Uterus (tissue), 4 donors: ENCODE data around the gene TCTN1. TPM values are rescaled to one million over a fixed set of nuclear protein-coding genes. Genes with fewer than 3 reads are reported as not detected.

Source experiments
- DNase-seq, 2 donors: peaks; one replicate each; pipeline ENCODE4 v3.0.0-alpha.2; 2019 to 2020
- H3K27ac ChIP-seq, 2 donors: fragments of 200-600 bp; sonication (generic); 1 replicate in 1 of 2; 2 replicates in 1 of 2; pipeline ENCODE4 v1.5.1; 2016 to 2018
- H3K27me3 ChIP-seq, 2 donors: fragments of 200-600 bp; sonication (generic); one replicate each; pipeline ENCODE4 v1.5.1; 2018 to 2019; ENCODE audit warnings: control low read depth in 1 of 2
- H3K36me3 ChIP-seq, 2 donors: fragments of 200-600 bp; sonication (generic); one replicate each; pipeline ENCODE4 v1.5.1; 2019; ENCODE audit warnings: control low read depth in 1 of 2
- H3K4me1 ChIP-seq, 2 donors: fragments of 200-600 bp; sonication (generic); one replicate each; pipeline ENCODE4 v1.5.1; 2018 to 2019; ENCODE audit warnings: control low read depth in 1 of 2
- H3K4me3 ChIP-seq, 2 donors: fragments of 200-600 bp; sonication (generic); 1 replicate in 1 of 2; 2 replicates in 1 of 2; pipeline ENCODE4 v1.5.1; 2018 to 2019; ENCODE audit warnings: mild to moderate bottlenecking in 1 of 2
- H3K9me3 ChIP-seq, 2 donors: fragments of 200-600 bp; sonication (generic); one replicate each; pipeline ENCODE4 v1.5.1; 2019; ENCODE audit warnings: control low read depth in 1 of 2
- CTCF ChIP-seq, 4 experiments: fragments of 200-600 bp in 2 of 4; fragments of 450-650 bp in 2 of 4; sonication (generic) in 2 of 4; IDR thresholded peaks; one replicate each; pipeline ENCODE4 v1.5.1; 2016 to 2019; ENCODE audit warnings: antibody characterized with exemption in 4 of 4, mild to moderate bottlenecking in 2 of 4, moderate library complexity in 1 of 4
- POLR2A ChIP-seq, 2 donors: fragments of 450-650 bp; IDR thresholded peaks; one replicate each; pipeline ENCODE4 v1.6.1; 2016; ENCODE audit warnings: antibody characterized with exemption in 2 of 2, mild to moderate bottlenecking in 1 of 2, moderate library complexity in 1 of 2
- intact Hi-C: fragments of 100-400 bp; cut with DNase I; formaldehyde crosslinking; loops from one replicate; pipeline ENCODE4 v1.15.1; 2023; ENCODE audit warnings: low total_unique reads
- total RNA-seq, 4 donors: library from RNA; depleted of rRNA in 3 of 4; stranded (reverse); fragments of >200 nt in 3 of 4; gene quantifications; one replicate each; pipeline versions ENCODE4 v1.1.0 to v1.2.4, GENCODE V29; 2014 to 2023
- donor health status: DM: yes; HTN: yes; CAD: no.

TCTN1 gene
- total RNA-seq, result 10 to 100 TPM; 40.0 to 61.8 (median 49.9) TPM

GRCh38 chr12:110613771-110614684 is at the start of gene TCTN1:
Gene TCTN1, plus strand, starts transcription at chr12:110614129. Its CDS starts 54 bp downstream, at chr12:110614183.
- peak within 1 kb of the TSS; percentile 82 to 85 for H3K27ac ChIP-seq
- H3K4me1 ChIP-seq, result no peaks in the 10 kb centered on the region
- intact Hi-C loops, result no loop called here
- H3K4me3 ChIP-seq, result peak within 1 kb of the TSS; percentile 86 to 98
- TF ChIP-seq POLR2A (IDR thresholded peaks at IDR 0.05) (peak; percentile 51 to 83), CTCF (IDR thresholded peaks at IDR 0.05) (peak in 3 of 4 experiments; percentile 21 to 36 (median 24))
- no peaks in the 10 kb centered on the region for H3K9me3 ChIP-seq
- no peaks in the 10 kb centered on the region for H3K36me3 ChIP-seq
- DNase-seq, result peak; percentile 95 to 96
- H3K27me3 ChIP-seq, result no peaks in the 10 kb centered on the region

DNA sequence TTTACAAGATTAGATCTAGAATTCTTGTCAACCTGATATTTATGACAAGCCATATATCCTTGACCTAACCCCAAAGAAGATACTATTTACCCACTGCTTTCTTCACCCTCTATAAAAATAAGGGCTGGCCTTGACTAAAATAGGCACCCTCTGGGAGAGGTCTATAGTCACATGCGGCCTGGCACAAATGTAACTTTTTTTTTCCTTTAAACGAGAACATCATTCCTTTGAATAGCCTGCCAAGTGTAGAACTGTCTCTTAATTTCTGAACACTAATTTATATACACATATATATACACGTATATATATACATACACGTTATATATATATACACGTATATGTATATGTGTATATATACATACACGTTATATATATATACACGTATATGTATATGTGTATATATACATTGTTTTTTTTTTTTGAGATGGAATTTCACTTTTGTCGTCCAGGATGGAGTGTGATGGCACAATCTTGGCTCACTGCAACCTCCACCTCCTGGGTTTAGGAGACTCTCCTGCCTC is 49.4 kb upstream of the TCTN1 start:
- H3K36me3 ChIP-seq, result no peaks in the 10 kb centered on the region
- no peaks in the 10 kb centered on the region for H3K27me3 ChIP-seq
- peak overlapping the region; percentile 74 to 78 for H3K27ac ChIP-seq
- peaks cover 5 to 10% of the 10 kb centered on the region in 2 donors for H3K4me1 ChIP-seq
- no peak overlapping the region for H3K4me3 ChIP-seq
- no peak for DNase-seq
- intact Hi-C loops, result no loop called here
- TF ChIP-seq POLR2A (IDR thresholded peaks at IDR 0.05), result no peak
- TF ChIP-seq CTCF (IDR thresholded peaks at IDR 0.05), result no peak
- peaks cover 0 to under 1% of the 10 kb centered on the region in 2 donors for H3K9me3 ChIP-seq

GRCh38 chr12:110565894-110566871 is 47.7 kb upstream of the TCTN1 start:
- no peak for DNase-seq
- Histone ChIP-seq H3K27me3 (no peaks in the 10 kb centered on the region), H3K27ac (peak overlapping the region; percentile 74 to 78), H3K4me3 (no peak overlapping the region), H3K36me3 (no peaks in the 10 kb centered on the region), H3K4me1 (peaks cover 5 to 10% of the 10 kb centered on the region in 2 donors), H3K9me3 (peaks cover 0 to 4% of the 10 kb centered on the region in 2 donors)
- no peak for TF ChIP-seq POLR2A (IDR thresholded peaks at IDR 0.05)
- TF ChIP-seq CTCF (IDR thresholded peaks at IDR 0.05), result no peak
- intact Hi-C loops, result no loop called here

DNA sequence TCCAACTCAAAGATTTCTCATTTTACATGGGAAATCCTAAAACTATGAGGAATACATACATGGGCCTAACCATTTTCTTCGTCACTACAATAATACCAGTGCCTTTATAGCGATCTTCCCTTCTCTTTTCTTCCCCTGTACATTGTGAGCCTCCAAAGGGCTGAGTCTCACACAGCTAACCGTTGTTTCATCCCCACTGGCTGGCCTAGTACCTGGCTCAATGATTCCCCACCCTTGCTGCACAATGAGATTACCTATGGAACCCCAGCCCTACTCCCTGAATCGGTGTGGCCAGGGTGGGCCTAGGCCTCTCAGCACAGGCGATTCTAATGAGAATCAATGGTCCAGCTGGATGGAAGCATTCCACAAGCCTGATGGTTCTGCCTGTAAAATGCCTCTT is 46.9 kb upstream of the TCTN1 start:
- H3K27ac ChIP-seq, result no peak overlapping the region
- no peak for DNase-seq
- H3K9me3 ChIP-seq, result peaks cover 0 to 4% of the 10 kb centered on the region in 2 donors
- no peaks in the 10 kb centered on the region for H3K36me3 ChIP-seq
- H3K4me3 ChIP-seq, result no peak overlapping the region
- H3K27me3 ChIP-seq, result no peaks in the 10 kb centered on the region
- TF ChIP-seq POLR2A (IDR thresholded peaks at IDR 0.05) (no peak), CTCF (IDR thresholded peaks at IDR 0.05) (no peak)
- peaks cover 3 to 5% of the 10 kb centered on the region in 2 donors for H3K4me1 ChIP-seq
- intact Hi-C loops, result no loop called here
